Gastrocnemius medialis (tissue), 4 donors: ENCODE results near the gene AKR1C3.

Experiments used
- POLR2A ChIP-seq, 2 donors: fragments of 450-650 bp; IDR thresholded peaks; one replicate each; pipeline ENCODE4 v1.6.1; 2017; ENCODE audit warnings: antibody characterized with exemption in 2 of 2, mild to moderate bottlenecking in 2 of 2, moderate library complexity in 2 of 2
- TF ChIP-seq, protein P1 (sequence below), 5 experiments: fragments of 450-650 bp in 3 of 5; fragments of 200-600 bp in 2 of 5; sonication (generic) in 2 of 5; IDR thresholded peaks in 4 of 5; conservative IDR thresholded peaks in 1 of 5; 1 replicate in 4 of 5; 2 replicates in 1 of 5; pipeline ENCODE4 v1.5.1; 2016 to 2019; ENCODE audit warnings: antibody characterized with exemption in 5 of 5, mild to moderate bottlenecking in 3 of 5, moderate library complexity in 3 of 5

DNA sequence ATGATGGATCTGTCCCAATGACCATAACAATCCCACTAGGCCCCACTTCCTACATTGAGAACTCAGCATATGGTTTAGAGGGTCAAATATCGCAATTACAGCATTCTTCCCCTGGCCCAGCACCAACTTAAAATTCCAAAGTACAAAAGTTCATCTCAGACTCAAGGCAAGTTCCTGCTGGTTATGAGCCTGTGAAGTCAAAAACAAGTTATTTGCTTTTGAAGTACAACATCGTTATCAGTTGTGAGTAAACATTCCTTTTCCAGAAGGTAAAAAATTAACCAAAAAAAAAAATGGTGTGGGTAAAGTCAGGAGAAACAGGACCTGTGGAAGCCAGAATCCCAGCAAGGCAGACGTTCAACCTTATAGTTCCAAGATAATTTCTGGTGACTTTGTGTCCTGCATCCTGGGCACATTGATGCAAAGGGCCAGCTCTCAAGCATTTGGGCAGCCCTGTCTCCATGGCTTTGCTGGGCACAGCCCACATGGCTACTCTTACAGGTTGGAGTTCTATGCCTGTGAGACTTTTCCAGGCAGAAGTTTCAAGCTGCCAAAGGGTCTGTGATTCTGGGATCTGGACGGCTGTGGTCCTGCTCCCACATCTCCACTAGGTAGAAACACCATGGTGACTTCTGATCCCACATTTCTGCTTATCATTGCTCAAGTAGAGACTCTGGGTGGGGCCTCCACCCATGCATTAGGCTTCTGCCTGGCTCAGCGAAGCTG is 53.2 kb downstream of the AKR1C3 start:
- TF ChIP-seq, protein P1, sequence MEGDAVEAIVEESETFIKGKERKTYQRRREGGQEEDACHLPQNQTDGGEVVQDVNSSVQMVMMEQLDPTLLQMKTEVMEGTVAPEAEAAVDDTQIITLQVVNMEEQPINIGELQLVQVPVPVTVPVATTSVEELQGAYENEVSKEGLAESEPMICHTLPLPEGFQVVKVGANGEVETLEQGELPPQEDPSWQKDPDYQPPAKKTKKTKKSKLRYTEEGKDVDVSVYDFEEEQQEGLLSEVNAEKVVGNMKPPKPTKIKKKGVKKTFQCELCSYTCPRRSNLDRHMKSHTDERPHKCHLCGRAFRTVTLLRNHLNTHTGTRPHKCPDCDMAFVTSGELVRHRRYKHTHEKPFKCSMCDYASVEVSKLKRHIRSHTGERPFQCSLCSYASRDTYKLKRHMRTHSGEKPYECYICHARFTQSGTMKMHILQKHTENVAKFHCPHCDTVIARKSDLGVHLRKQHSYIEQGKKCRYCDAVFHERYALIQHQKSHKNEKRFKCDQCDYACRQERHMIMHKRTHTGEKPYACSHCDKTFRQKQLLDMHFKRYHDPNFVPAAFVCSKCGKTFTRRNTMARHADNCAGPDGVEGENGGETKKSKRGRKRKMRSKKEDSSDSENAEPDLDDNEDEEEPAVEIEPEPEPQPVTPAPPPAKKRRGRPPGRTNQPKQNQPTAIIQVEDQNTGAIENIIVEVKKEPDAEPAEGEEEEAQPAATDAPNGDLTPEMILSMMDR (IDR thresholded peaks at IDR 0.05 in 4 of 5, conservative IDR thresholded peaks at IDR 0.05 in 1 of 5) = no peak
- TF ChIP-seq POLR2A (IDR thresholded peaks at IDR 0.05) = no peak
